HepG2 (cell line): ENCODE measurements around the gene CPS1. TPM values are rescaled to one million over a fixed set of nuclear protein-coding genes. Genes with fewer than 3 reads are reported as not detected.
A peak's percentile ranks its signal among the peaks of the same experiment; 100 is the strongest.

Source experiments
- BCLAF1 ChIP-seq: fragments of 450-650 bp; IDR thresholded peaks from 2 replicates; pipeline ENCODE4 v1.6.1; 2017; ENCODE audit warnings: mild to moderate bottlenecking
- SNAPC4 ChIP-seq: sonication (generic); formaldehyde crosslinking; IDR thresholded peaks from 2 replicates; pipeline ENCODE4 v1.4.0; 2020; ENCODE audit warnings: mild to moderate bottlenecking, missing genetic modification reagents
- SOX6 ChIP-seq, 2 experiments: fragments of 450-650 bp in 1 of 2; sonication (generic) in 1 of 2; formaldehyde crosslinking in 1 of 2; IDR thresholded peaks; 2 replicates each; pipeline versions ENCODE4 v1.4.0 to v1.6.1; 2017 to 2020; ENCODE audit warnings: antibody characterized with exemption in 1 of 2, mild to moderate bottlenecking in 1 of 2, missing genetic modification reagents in 1 of 2
- TEAD3 ChIP-seq: optimal IDR thresholded peaks from 2 replicates; pipeline ENCODE3; 2016; ENCODE audit warnings: borderline replicate concordance
- TFE3 ChIP-seq: IDR thresholded peaks from 2 replicates; pipeline ENCODE4 v1.6.1; 2016
- XBP1 ChIP-seq: sonication (generic); formaldehyde crosslinking; IDR thresholded peaks from 2 replicates; pipeline ENCODE4 v1.5.0; 2020; ENCODE audit warnings: missing genetic modification reagents
- ZNF292 ChIP-seq: sonication (generic); formaldehyde crosslinking; IDR thresholded peaks from 2 replicates; pipeline ENCODE4 v1.8.1; 2022; ENCODE audit warnings: mild to moderate bottlenecking, low read depth, missing genetic modification reagents, borderline replicate concordance
- ZSCAN9 ChIP-seq: IDR thresholded peaks from 2 replicates; pipeline ENCODE4 v1.6.1; 2016; ENCODE audit warnings: borderline replicate concordance
- polyA plus RNA-seq, 8 experiments: library from polyadenylated mRNA; depleted of rRNA in 3 of 8; stranded (reverse) in 7 of 8; unstranded in 1 of 8; fragments of >200 nt; fragmentation: Illumina TruSeq in 4 of 8; extraction: Trizol in 4 of 8; gene quantifications; 2 replicates each; pipeline versions ENCODE4 v1.2.1 to v1.2.3, GENCODE V29; 2011 to 2016; ENCODE audit warnings: low read depth in 4 of 8, missing spikeins in 1 of 8, mixed read lengths in 1 of 8; ENCODE audit not compliant: insufficient read depth in 1 of 8
- total RNA-seq, 5 experiments: library from RNA; depleted of rRNA; stranded (reverse); fragments of >200 nt; fragmentation: Illumina TruSeq; extraction: Trizol; gene quantifications; 2 replicates each; pipeline ENCODE4 v1.2.3, GENCODE V29; 2016; ENCODE audit warnings: low read depth in 1 of 5
- TF ChIP-seq, protein P1 (sequence below): sonication (generic); formaldehyde crosslinking; IDR thresholded peaks from 2 replicates; pipeline ENCODE4 v1.4.0; 2020; ENCODE audit warnings: missing genetic modification reagents, borderline replicate concordance
- TF ChIP-seq, protein P2 (sequence below): sonication (generic); formaldehyde crosslinking; IDR thresholded peaks from 2 replicates; pipeline ENCODE4 v1.9.0; 2021; ENCODE audit warnings: missing genetic modification reagents, mild to moderate bottlenecking, borderline replicate concordance

Gene CPS1
- total and polyA plus RNA-seq, 2 of the 13 experiments (the other 11 are each of a cell fraction or from before 2014, with no cell fraction given): 24.4 to 51.7 TPM

GRCh38 chr2:210541290-210541902, 15.0 kb upstream of the CPS1 start (continued):
- TF ChIP-seq BCLAF1: no peak
- TF ChIP-seq, protein P1, sequence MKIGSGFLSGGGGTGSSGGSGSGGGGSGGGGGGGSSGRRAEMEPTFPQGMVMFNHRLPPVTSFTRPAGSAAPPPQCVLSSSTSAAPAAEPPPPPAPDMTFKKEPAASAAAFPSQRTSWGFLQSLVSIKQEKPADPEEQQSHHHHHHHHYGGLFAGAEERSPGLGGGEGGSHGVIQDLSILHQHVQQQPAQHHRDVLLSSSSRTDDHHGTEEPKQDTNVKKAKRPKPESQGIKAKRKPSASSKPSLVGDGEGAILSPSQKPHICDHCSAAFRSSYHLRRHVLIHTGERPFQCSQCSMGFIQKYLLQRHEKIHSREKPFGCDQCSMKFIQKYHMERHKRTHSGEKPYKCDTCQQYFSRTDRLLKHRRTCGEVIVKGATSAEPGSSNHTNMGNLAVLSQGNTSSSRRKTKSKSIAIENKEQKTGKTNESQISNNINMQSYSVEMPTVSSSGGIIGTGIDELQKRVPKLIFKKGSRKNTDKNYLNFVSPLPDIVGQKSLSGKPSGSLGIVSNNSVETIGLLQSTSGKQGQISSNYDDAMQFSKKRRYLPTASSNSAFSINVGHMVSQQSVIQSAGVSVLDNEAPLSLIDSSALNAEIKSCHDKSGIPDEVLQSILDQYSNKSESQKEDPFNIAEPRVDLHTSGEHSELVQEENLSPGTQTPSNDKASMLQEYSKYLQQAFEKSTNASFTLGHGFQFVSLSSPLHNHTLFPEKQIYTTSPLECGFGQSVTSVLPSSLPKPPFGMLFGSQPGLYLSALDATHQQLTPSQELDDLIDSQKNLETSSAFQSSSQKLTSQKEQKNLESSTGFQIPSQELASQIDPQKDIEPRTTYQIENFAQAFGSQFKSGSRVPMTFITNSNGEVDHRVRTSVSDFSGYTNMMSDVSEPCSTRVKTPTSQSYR (CRISPR knock-in tag): peak; percentile 24; the same call in 1 of the 2 replicates
- TF ChIP-seq TEAD3 (CRISPR knock-in tag): peak; percentile 52
- TF ChIP-seq SNAPC4 (CRISPR knock-in tag): 0 out of 2 replicates have a peak, but pooled peaks have one; percentile 51
- TF ChIP-seq, protein P2, sequence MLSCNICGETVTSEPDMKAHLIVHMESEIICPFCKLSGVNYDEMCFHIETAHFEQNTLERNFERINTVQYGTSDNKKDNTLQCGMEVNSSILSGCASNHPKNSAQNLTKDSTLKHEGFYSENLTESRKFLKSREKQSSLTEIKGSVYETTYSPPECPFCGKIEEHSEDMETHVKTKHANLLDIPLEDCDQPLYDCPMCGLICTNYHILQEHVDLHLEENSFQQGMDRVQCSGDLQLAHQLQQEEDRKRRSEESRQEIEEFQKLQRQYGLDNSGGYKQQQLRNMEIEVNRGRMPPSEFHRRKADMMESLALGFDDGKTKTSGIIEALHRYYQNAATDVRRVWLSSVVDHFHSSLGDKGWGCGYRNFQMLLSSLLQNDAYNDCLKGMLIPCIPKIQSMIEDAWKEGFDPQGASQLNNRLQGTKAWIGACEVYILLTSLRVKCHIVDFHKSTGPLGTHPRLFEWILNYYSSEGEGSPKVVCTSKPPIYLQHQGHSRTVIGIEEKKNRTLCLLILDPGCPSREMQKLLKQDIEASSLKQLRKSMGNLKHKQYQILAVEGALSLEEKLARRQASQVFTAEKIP: no peak
- TF ChIP-seq ZNF292: peak; percentile 93
- TF ChIP-seq TFE3 (CRISPR knock-in tag): peak; percentile 82
- TF ChIP-seq XBP1 (CRISPR knock-in tag): no peak
- no peak for TF ChIP-seq SOX6 (IDR thresholded peaks at IDR 0.05)
- peak; percentile 99 for TF ChIP-seq SOX6 (CRISPR knock-in tag; IDR thresholded peaks at IDR 0.05)
- TF ChIP-seq ZSCAN9 (CRISPR knock-in tag): peak; percentile 71
